Liver (tissue), 9 donors: ENCODE results near the gene PARD3. TPM values are rescaled to one million over a fixed set of nuclear protein-coding genes. Genes with fewer than 3 reads are reported as not detected.

ENCODE experiments used
- DNase-seq: peaks from one replicate; pipeline ENCODE4 v3.0.0-alpha.2; 2017; ENCODE audit warnings: low spot score
- H3K27ac ChIP-seq, 2 donors: one replicate each; pipeline ENCODE4 v1.7.0; 2013; ENCODE audit warnings: inconsistent platforms in 2 of 2, low read length in 2 of 2, control low read depth in 1 of 2, low read depth in 1 of 2, mild to moderate bottlenecking in 1 of 2
- H3K27me3 ChIP-seq, 4 donors: one replicate each; pipeline versions ENCODE4 v1.6.1 to v1.7.0; 2013; ENCODE audit warnings: low read length in 3 of 4, inconsistent platforms in 1 of 4, mild to moderate bottlenecking in 1 of 4, moderate library complexity in 1 of 4; ENCODE audit not compliant: control insufficient read depth in 4 of 4, insufficient read depth in 4 of 4
- H3K36me3 ChIP-seq, 4 donors: one replicate each; pipeline versions ENCODE4 v1.6.1 to v1.7.0; 2013; ENCODE audit warnings: low read length in 3 of 4, mild to moderate bottlenecking in 3 of 4, low read depth in 1 of 4, moderate library complexity in 1 of 4; ENCODE audit not compliant: control insufficient read depth in 4 of 4, insufficient read depth in 3 of 4
- H3K4me1 ChIP-seq, 4 donors: one replicate each; pipeline versions ENCODE4 v1.6.1 to v1.7.0; 2013; ENCODE audit warnings: low read length in 3 of 4, mild to moderate bottlenecking in 3 of 4, moderate library complexity in 1 of 4; ENCODE audit not compliant: control insufficient read depth in 4 of 4, insufficient read depth in 4 of 4
- H3K4me3 ChIP-seq, 3 donors: one replicate each; pipeline versions ENCODE4 v1.6.1 to v1.7.0; 2013; ENCODE audit warnings: low read length in 3 of 3, control low read depth in 1 of 3, low read depth in 1 of 3, mild to moderate bottlenecking in 1 of 3
- H3K9ac ChIP-seq, 2 donors: one replicate each; pipeline ENCODE4 v1.7.0; 2013; ENCODE audit warnings: low read length in 2 of 2, mild to moderate bottlenecking in 2 of 2, moderate library complexity in 2 of 2, control low read depth in 1 of 2, low read depth in 1 of 2
- H3K9me3 ChIP-seq, 4 donors: one replicate each; pipeline versions ENCODE4 v1.6.1 to v1.7.0; 2013; ENCODE audit warnings: low read length in 3 of 4; ENCODE audit not compliant: control insufficient read depth in 4 of 4
- ATF3 ChIP-seq: IDR thresholded peaks from 2 replicates; pipeline ENCODE4 v1.6.1; 2016; ENCODE audit warnings: antibody characterized with exemption
- CTCF ChIP-seq: fragments of 150-350 bp; IDR thresholded peaks from 2 replicates; pipeline ENCODE4 v1.5.1; 2017; ENCODE audit warnings: improper control_type of control experiment, low read depth, low read length; ENCODE audit not compliant: missing input control
- EGR1 ChIP-seq, 2 donors: IDR thresholded peaks; 2 replicates each; pipeline ENCODE4 v1.6.1; 2016 to 2018; ENCODE audit warnings: antibody characterized with exemption in 2 of 2, low read depth in 2 of 2
- FOXA1 ChIP-seq: IDR thresholded peaks from 2 replicates; pipeline ENCODE4 v1.6.1; 2016; ENCODE audit warnings: antibody characterized with exemption
- FOXA2 ChIP-seq: IDR thresholded peaks from 2 replicates; pipeline ENCODE4 v1.6.1; 2016; ENCODE audit warnings: antibody characterized with exemption
- HNF4A ChIP-seq, 2 donors: conservative IDR thresholded peaks; 2 replicates each; pipeline ENCODE4 v1.6.1; 2016; ENCODE audit warnings: antibody characterized with exemption in 2 of 2, mild to moderate bottlenecking in 2 of 2
- HNF4G ChIP-seq: IDR thresholded peaks from 2 replicates; pipeline ENCODE4 v1.6.1; 2016; ENCODE audit warnings: antibody characterized with exemption
- NR2F2 ChIP-seq: IDR thresholded peaks from 2 replicates; pipeline ENCODE4 v1.6.1; 2016; ENCODE audit warnings: antibody characterized with exemption
- RAD21 ChIP-seq, 2 donors: IDR thresholded peaks; 2 replicates each; pipeline ENCODE4 v1.6.1; 2016; ENCODE audit warnings: antibody characterized with exemption in 2 of 2, mild to moderate bottlenecking in 2 of 2
- REST ChIP-seq: IDR thresholded peaks from 2 replicates; pipeline ENCODE4 v1.6.1; 2016; ENCODE audit warnings: antibody characterized with exemption, mild to moderate bottlenecking
- RXRA ChIP-seq, 2 donors: IDR thresholded peaks; 2 replicates each; pipeline ENCODE4 v1.6.1; 2017 to 2018; ENCODE audit warnings: antibody characterized with exemption in 2 of 2, mild to moderate bottlenecking in 1 of 2
- SP1 ChIP-seq: IDR thresholded peaks from 2 replicates; pipeline ENCODE4 v1.6.1; 2018; ENCODE audit warnings: antibody characterized with exemption, mild to moderate bottlenecking
- TAF1 ChIP-seq: conservative IDR thresholded peaks from 2 replicates; pipeline ENCODE4 v1.6.1; 2016; ENCODE audit warnings: antibody characterized with exemption, mild to moderate bottlenecking
- YY1 ChIP-seq: IDR thresholded peaks from 2 replicates; pipeline ENCODE4 v1.6.1; 2016; ENCODE audit warnings: antibody characterized with exemption, mild to moderate bottlenecking
- WGBS: extraction: QIAGEN DNeasy Blood & Tissue Kit; methylation state at CpG from one replicate; pipeline ENCODE4 v1.1.7; 2013; 5-methylcytosine and 5-hydroxymethylcytosine counted together
- polyA plus RNA-seq, 2 donors: library from polyadenylated mRNA; stranded (reverse) in 1 of 2; unstranded in 1 of 2; fragments of 200-250 nt in 1 of 2; fragments of >200 nt in 1 of 2; fragmentation: Nextera tagmentation in 1 of 2; extraction: Ambion mirVana in 1 of 2; gene quantifications; one replicate each; pipeline versions ENCODE4 v1.2.1 to v1.2.3, GENCODE V29; 2013 to 2015
- total RNA-seq, 2 donors: library from RNA; depleted of rRNA; stranded (reverse); fragments of >200 nt; gene quantifications; one replicate each; pipeline ENCODE4 v1.2.3, GENCODE V29; 2014
- TF ChIP-seq, protein P1 (sequence below): IDR thresholded peaks from 2 replicates; pipeline ENCODE4 v1.6.1; 2016; ENCODE audit warnings: antibody characterized with exemption
- TF ChIP-seq, protein P2 (sequence below): IDR thresholded peaks from 2 replicates; pipeline ENCODE4 v1.6.1; 2016; ENCODE audit warnings: antibody characterized with exemption
- donor health status: healthy.
- donor health status: healthy.
- donor health status: healthy.
- donor health status: healthy.
- donor health status: healthy.

The PARD3 gene
- total and polyA plus RNA-seq, 4 donors: 12.3 to 43.8 (median 13.5) TPM

DNA sequence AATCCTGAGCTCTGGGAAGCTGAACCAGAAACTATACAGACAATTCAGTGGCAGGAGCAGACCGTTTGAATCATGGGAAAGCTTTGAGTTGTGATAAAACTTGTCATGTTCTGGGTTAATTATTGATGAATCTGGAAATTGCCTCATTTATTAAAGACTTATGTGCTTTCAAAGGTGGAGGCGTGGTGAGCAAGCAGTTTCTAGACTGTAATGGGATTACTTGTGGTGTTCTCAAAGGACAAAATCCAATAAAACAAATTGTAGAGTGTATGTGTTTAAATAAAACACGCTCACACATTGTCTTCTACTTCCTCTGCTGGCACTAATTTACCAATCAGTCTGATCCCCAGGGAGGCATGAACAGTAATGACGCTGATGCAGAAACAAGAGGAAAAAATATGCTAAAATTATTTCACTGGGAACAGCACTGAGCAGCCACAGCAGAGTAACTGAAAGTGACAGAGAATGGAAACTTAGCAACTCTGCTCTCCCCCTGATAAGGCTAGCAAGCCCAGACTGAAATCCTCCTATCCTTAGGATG is 25.1 kb downstream of the PARD3 start (continued):
- peak; percentile 12 for TF ChIP-seq SP1
- TF ChIP-seq RXRA (IDR thresholded peaks at IDR 0.05): peak in 1 of 2 donors; percentile 43

- no peak for TF ChIP-seq REST
- TF ChIP-seq RXRA (IDR thresholded peaks at IDR 0.05): no peak
- no peak for TF ChIP-seq NR2F2
- no peak for TF ChIP-seq HNF4G
- TF ChIP-seq HNF4A (conservative IDR thresholded peaks at IDR 0.05): no peak
- TF ChIP-seq, protein P1, sequence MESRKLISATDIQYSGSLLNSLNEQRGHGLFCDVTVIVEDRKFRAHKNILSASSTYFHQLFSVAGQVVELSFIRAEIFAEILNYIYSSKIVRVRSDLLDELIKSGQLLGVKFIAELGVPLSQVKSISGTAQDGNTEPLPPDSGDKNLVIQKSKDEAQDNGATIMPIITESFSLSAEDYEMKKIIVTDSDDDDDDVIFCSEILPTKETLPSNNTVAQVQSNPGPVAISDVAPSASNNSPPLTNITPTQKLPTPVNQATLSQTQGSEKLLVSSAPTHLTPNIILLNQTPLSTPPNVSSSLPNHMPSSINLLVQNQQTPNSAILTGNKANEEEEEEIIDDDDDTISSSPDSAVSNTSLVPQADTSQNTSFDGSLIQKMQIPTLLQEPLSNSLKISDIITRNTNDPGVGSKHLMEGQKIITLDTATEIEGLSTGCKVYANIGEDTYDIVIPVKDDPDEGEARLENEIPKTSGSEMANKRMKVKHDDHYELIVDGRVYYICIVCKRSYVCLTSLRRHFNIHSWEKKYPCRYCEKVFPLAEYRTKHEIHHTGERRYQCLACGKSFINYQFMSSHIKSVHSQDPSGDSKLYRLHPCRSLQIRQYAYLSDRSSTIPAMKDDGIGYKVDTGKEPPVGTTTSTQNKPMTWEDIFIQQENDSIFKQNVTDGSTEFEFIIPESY: no peak
- no peak for TF ChIP-seq CTCF
- no peak for TF ChIP-seq EGR1 (IDR thresholded peaks at IDR 0.05; ENCODE audit: low read depth in 2 of 2)
- no peak for TF ChIP-seq FOXA2
- TF ChIP-seq, protein P2, sequence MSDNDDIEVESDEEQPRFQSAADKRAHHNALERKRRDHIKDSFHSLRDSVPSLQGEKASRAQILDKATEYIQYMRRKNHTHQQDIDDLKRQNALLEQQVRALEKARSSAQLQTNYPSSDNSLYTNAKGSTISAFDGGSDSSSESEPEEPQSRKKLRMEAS: no peak
- TF ChIP-seq SP1: no peak
- no peak for TF ChIP-seq ATF3
- TF ChIP-seq YY1: no peak
- TF ChIP-seq FOXA1: no peak
- TF ChIP-seq TAF1: no peak
- no peak for TF ChIP-seq RAD21 (IDR thresholded peaks at IDR 0.05)
- no peaks in the 10 kb centered on the region for H3K9me3 ChIP-seq
- H3K9ac ChIP-seq: no peak overlapping the region
- H3K27me3 ChIP-seq: no peaks in the 10 kb centered on the region
- H3K27ac ChIP-seq: no peak overlapping the region
- DNase-seq: no peak
- H3K36me3 ChIP-seq: no peaks in the 10 kb centered on the region
- H3K4me3 ChIP-seq: no peak overlapping the region
- peaks cover 10 to 25% (median 23%) of the 10 kb centered on the region in 4 donors for H3K4me1 ChIP-seq
- WGBS: 85% methylated on average over 1 of the region's 1 CpG
Observed at GRCh38 chr10:34786464-34786863, 28.6 kb downstream of the PARD3 start.
